Measurements from ENCODE around the gene SOCS6.

GRCh38 chr18:70370762-70371733 lies 82.2 kb downstream of the SOCS6 start:
- no peak for TF ChIP-seq CTCF (IDR thresholded peaks at IDR 0.05; ENCODE audit: borderline replicate concordance, extremely low read depth, low read length, poor library complexity, severe bottlenecking)
- no peak for TF ChIP-seq EZH2 (IDR thresholded peaks at IDR 0.05; ENCODE audit: borderline replicate concordance, low read depth, low read length, severe bottlenecking)

Measured in DND-41 (cell line).